HEK293 (cell line): ENCODE results near the gene TSPAN1.

Source experiments
- CTCF ChIA-PET: fragments of 350-600 bp; formaldehyde crosslinking; extraction: SDS; loops from one replicate; lab custom pipeline; 2021; ENCODE audit warnings: antibody characterized with exemption; lab: Yijun Ruan, JAX
- POLR2A ChIA-PET: fragments of 300-600 bp; formaldehyde crosslinking; extraction: SDS; loops from one replicate; lab custom pipeline; 2020; ENCODE audit warnings: antibody characterized with exemption, inconsistent platforms; lab: Yijun Ruan, JAX
- H3K27ac ChIP-seq: fragments of 200-500 bp; sonication (Bioruptor generic); 2 replicates; pipeline ENCODE4 v1.5.1; 2014; ENCODE audit warnings: low read depth, low read length, control low read depth, inconsistent platforms; ENCODE audit errors: extremely low read depth
- H3K36me3 ChIP-seq, 2 experiments: fragments of 200-500 bp in 1 of 2; sonication (Bioruptor generic) in 1 of 2; 1 replicate in 1 of 2; 2 replicates in 1 of 2; pipeline ENCODE4 v1.5.1; 2014 to 2017; ENCODE audit warnings: inconsistent platforms in 2 of 2, low read length in 2 of 2; ENCODE audit not compliant: control insufficient read depth in 2 of 2, insufficient read depth in 1 of 2
- H3K4me1 ChIP-seq: fragments of 200-500 bp; sonication (Bioruptor generic); 2 replicates; pipeline ENCODE4 v1.5.1; 2014; ENCODE audit warnings: mild to moderate bottlenecking, low read length, inconsistent platforms; ENCODE audit not compliant: control insufficient read depth, insufficient read depth
- H3K4me3 ChIP-seq: 2 replicates; pipeline ENCODE4 v1.5.1; 2011; ENCODE audit warnings: low read depth, mild to moderate bottlenecking, control low read depth, low read length, moderate library complexity
- H3K9me3 ChIP-seq: fragments of 200-500 bp; sonication (Bioruptor generic); 2 replicates; pipeline ENCODE4 v1.5.1; 2014; ENCODE audit warnings: low read depth, low read length, inconsistent platforms; ENCODE audit not compliant: control insufficient read depth, insufficient read depth
- IKZF3 ChIP-seq: fragments of 450-650 bp; IDR thresholded peaks from 2 replicates; pipeline ENCODE4 v1.5.0; 2018; ENCODE audit warnings: missing biosample characterization, mild to moderate bottlenecking, missing genetic modification characterization, moderate library complexity
- MZF1 ChIP-seq: fragments of 450-650 bp; formaldehyde crosslinking; IDR thresholded peaks from 2 replicates; pipeline ENCODE4 v1.5.1; 2017; ENCODE audit warnings: missing biosample characterization, missing genetic modification characterization, borderline replicate concordance
- SCRT2 ChIP-seq: fragments of 450-650 bp; formaldehyde crosslinking; IDR thresholded peaks from 2 replicates; pipeline ENCODE4 v1.5.1; 2016; ENCODE audit warnings: missing biosample characterization, missing genetic modification characterization
- SP7 ChIP-seq: fragments of 450-650 bp; formaldehyde crosslinking; IDR thresholded peaks from 2 replicates; pipeline ENCODE4 v1.5.1; 2016; ENCODE audit warnings: missing biosample characterization, missing genetic modification characterization
- ZFP37 ChIP-seq: fragments of 450-650 bp; formaldehyde crosslinking; IDR thresholded peaks from 2 replicates; pipeline ENCODE4 v1.5.1; 2016; ENCODE audit warnings: missing biosample characterization, missing genetic modification characterization
- ZNF121 ChIP-seq: fragments of 450-650 bp; formaldehyde crosslinking; IDR thresholded peaks from 2 replicates; pipeline ENCODE4 v1.5.1; 2016; ENCODE audit warnings: missing biosample characterization, missing genetic modification characterization
- ZNF184 ChIP-seq: fragments of 450-650 bp; IDR thresholded peaks from 2 replicates; pipeline ENCODE4 v1.5.1; 2018; ENCODE audit warnings: missing biosample characterization, mild to moderate bottlenecking, missing genetic modification characterization
- ZNF335 ChIP-seq: fragments of 450-650 bp; formaldehyde crosslinking; conservative IDR thresholded peaks from 2 replicates; pipeline ENCODE4 v1.5.1; 2016; ENCODE audit warnings: missing biosample characterization, missing genetic modification characterization
- ZNF37A ChIP-seq: fragments of 450-650 bp; IDR thresholded peaks from 2 replicates; pipeline ENCODE4 v1.5.1; 2018; ENCODE audit warnings: missing biosample characterization, missing genetic modification characterization
- ZNF394 ChIP-seq: fragments of 450-650 bp; formaldehyde crosslinking; IDR thresholded peaks from 2 replicates; pipeline ENCODE4 v1.5.1; 2016; ENCODE audit warnings: missing biosample characterization, missing genetic modification characterization, mild to moderate bottlenecking, moderate library complexity, borderline replicate concordance
- ZNF433 ChIP-seq: fragments of 450-650 bp; formaldehyde crosslinking; IDR thresholded peaks from 2 replicates; pipeline ENCODE4 v1.5.1; 2016; ENCODE audit warnings: missing biosample characterization, missing genetic modification characterization, low read depth
- ZNF561 ChIP-seq: fragments of 450-650 bp; IDR thresholded peaks from 2 replicates; pipeline ENCODE4 v1.5.1; 2018; ENCODE audit warnings: missing biosample characterization, missing genetic modification characterization, borderline replicate concordance
- ZNF600 ChIP-seq: fragments of 450-650 bp; formaldehyde crosslinking; IDR thresholded peaks from 2 replicates; pipeline ENCODE4 v1.5.1; 2016; ENCODE audit warnings: missing biosample characterization, missing genetic modification characterization
- ZNF629 ChIP-seq: fragments of 450-650 bp; formaldehyde crosslinking; IDR thresholded peaks from 2 replicates; pipeline ENCODE4 v1.5.1; 2017; ENCODE audit warnings: missing biosample characterization, missing genetic modification characterization
- ZNF664 ChIP-seq: fragments of 450-650 bp; formaldehyde crosslinking; IDR thresholded peaks from 2 replicates; pipeline ENCODE4 v1.5.1; 2016; ENCODE audit warnings: missing biosample characterization, missing genetic modification characterization
- ZNF677 ChIP-seq: fragments of 450-650 bp; IDR thresholded peaks from 2 replicates; pipeline ENCODE4 v1.5.0; 2018; ENCODE audit warnings: missing biosample characterization, mild to moderate bottlenecking, missing genetic modification characterization, moderate library complexity
- ZNF707 ChIP-seq: fragments of 450-650 bp; formaldehyde crosslinking; IDR thresholded peaks from 2 replicates; pipeline ENCODE4 v1.5.1; 2016; ENCODE audit warnings: missing biosample characterization, missing genetic modification characterization
- ZNF837 ChIP-seq: fragments of 450-650 bp; formaldehyde crosslinking; IDR thresholded peaks from 2 replicates; pipeline ENCODE4 v1.5.1; 2016; ENCODE audit warnings: missing biosample characterization, missing genetic modification characterization
- ZNF843 ChIP-seq: fragments of 450-650 bp; formaldehyde crosslinking; IDR thresholded peaks from 2 replicates; pipeline ENCODE4 v1.5.1; 2016; ENCODE audit warnings: missing biosample characterization, missing genetic modification characterization
- ZXDB ChIP-seq: fragments of 450-650 bp; formaldehyde crosslinking; IDR thresholded peaks from 2 replicates; pipeline ENCODE4 v1.5.1; 2016; ENCODE audit warnings: missing biosample characterization, missing genetic modification characterization
- TF ChIP-seq, protein P1 (sequence below): fragments of 450-650 bp; formaldehyde crosslinking; IDR thresholded peaks from 2 replicates; pipeline ENCODE4 v1.5.1; 2016; ENCODE audit warnings: missing biosample characterization, missing genetic modification characterization
- TF ChIP-seq, protein P2 (sequence below): sonication (generic); formaldehyde crosslinking; IDR thresholded peaks from 2 replicates; pipeline ENCODE4 v1.8.1; 2022; ENCODE audit warnings: mild to moderate bottlenecking, moderate library complexity, missing genetic modification reagents
- TF ChIP-seq, protein P3 (sequence below): fragments of 450-650 bp; formaldehyde crosslinking; IDR thresholded peaks from 2 replicates; pipeline ENCODE4 v1.5.1; 2017; ENCODE audit warnings: missing biosample characterization, missing genetic modification characterization
- TF ChIP-seq, protein P4 (sequence below): fragments of 450-650 bp; formaldehyde crosslinking; IDR thresholded peaks from 2 replicates; pipeline ENCODE4 v1.5.1; 2017; ENCODE audit warnings: missing biosample characterization, mild to moderate bottlenecking, missing genetic modification characterization, moderate library complexity
- TF ChIP-seq, protein P5 (sequence below): fragments of 450-650 bp; formaldehyde crosslinking; IDR thresholded peaks from 2 replicates; pipeline ENCODE4 v1.5.1; 2016; ENCODE audit warnings: missing biosample characterization, missing genetic modification characterization
- TF ChIP-seq, protein P6 (sequence below): fragments of 450-650 bp; formaldehyde crosslinking; IDR thresholded peaks from 2 replicates; pipeline ENCODE4 v1.5.1; 2016; ENCODE audit warnings: missing biosample characterization, missing genetic modification characterization, borderline replicate concordance

TSPAN1 gene

DNA sequence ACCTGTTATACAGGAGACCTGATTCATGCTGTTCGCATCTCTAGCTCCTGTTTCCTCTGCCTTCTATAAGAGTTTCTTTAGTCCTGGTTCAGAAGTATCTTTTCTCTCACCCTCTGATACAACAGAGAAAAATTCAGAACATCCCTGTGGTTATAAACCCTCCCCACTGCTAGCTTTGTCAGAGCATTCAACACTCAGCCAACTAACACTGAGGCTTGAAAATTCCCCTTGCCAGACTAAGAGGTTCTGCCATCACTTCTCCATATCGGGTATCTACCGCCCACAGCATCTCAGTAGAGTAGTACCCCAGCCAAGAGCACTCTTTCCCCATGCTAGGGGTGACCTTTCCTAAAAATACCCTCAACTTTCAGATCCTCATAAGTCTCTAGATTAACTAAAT is 22.9 kb upstream of the TSPAN1 start (continued):
- TF ChIP-seq ZNF335 (tag by site-specific recombination) (no peak), ZNF664 (tag by site-specific recombination) (no peak), ZNF121 (no peak), ZNF629 (no peak), IKZF3 (no peak), ZNF677 (no peak), ZNF394 (tag by site-specific recombination) (no peak), ZNF184 (tag by site-specific recombination) (no peak), ZNF561 (tag by site-specific recombination) (no peak), ZNF600 (tag by site-specific recombination) (no peak)
- TF ChIP-seq, protein P1, sequence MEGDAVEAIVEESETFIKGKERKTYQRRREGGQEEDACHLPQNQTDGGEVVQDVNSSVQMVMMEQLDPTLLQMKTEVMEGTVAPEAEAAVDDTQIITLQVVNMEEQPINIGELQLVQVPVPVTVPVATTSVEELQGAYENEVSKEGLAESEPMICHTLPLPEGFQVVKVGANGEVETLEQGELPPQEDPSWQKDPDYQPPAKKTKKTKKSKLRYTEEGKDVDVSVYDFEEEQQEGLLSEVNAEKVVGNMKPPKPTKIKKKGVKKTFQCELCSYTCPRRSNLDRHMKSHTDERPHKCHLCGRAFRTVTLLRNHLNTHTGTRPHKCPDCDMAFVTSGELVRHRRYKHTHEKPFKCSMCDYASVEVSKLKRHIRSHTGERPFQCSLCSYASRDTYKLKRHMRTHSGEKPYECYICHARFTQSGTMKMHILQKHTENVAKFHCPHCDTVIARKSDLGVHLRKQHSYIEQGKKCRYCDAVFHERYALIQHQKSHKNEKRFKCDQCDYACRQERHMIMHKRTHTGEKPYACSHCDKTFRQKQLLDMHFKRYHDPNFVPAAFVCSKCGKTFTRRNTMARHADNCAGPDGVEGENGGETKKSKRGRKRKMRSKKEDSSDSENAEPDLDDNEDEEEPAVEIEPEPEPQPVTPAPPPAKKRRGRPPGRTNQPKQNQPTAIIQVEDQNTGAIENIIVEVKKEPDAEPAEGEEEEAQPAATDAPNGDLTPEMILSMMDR (tag by site-specific recombination), result no peak
- TF ChIP-seq, protein P2, sequence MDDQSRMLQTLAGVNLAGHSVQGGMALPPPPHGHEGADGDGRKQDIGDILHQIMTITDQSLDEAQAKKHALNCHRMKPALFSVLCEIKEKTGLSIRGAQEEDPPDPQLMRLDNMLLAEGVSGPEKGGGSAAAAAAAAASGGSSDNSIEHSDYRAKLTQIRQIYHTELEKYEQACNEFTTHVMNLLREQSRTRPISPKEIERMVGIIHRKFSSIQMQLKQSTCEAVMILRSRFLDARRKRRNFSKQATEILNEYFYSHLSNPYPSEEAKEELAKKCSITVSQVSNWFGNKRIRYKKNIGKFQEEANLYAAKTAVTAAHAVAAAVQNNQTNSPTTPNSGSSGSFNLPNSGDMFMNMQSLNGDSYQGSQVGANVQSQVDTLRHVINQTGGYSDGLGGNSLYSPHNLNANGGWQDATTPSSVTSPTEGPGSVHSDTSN (CRISPR knock-in tag), result no peak
- TF ChIP-seq, protein P3, sequence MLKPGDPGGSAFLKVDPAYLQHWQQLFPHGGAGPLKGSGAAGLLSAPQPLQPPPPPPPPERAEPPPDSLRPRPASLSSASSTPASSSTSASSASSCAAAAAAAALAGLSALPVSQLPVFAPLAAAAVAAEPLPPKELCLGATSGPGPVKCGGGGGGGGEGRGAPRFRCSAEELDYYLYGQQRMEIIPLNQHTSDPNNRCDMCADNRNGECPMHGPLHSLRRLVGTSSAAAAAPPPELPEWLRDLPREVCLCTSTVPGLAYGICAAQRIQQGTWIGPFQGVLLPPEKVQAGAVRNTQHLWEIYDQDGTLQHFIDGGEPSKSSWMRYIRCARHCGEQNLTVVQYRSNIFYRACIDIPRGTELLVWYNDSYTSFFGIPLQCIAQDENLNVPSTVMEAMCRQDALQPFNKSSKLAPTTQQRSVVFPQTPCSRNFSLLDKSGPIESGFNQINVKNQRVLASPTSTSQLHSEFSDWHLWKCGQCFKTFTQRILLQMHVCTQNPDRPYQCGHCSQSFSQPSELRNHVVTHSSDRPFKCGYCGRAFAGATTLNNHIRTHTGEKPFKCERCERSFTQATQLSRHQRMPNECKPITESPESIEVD, result no peak
- TF ChIP-seq, protein P4, sequence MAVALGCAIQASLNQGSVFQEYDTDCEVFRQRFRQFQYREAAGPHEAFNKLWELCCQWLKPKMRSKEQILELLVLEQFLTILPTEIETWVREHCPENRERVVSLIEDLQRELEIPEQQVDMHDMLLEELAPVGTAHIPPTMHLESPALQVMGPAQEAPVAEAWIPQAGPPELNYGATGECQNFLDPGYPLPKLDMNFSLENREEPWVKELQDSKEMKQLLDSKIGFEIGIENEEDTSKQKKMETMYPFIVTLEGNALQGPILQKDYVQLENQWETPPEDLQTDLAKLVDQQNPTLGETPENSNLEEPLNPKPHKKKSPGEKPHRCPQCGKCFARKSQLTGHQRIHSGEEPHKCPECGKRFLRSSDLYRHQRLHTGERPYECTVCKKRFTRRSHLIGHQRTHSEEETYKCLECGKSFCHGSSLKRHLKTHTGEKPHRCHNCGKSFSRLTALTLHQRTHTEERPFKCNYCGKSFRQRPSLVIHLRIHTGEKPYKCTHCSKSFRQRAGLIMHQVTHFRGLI, result no peak

DNA sequence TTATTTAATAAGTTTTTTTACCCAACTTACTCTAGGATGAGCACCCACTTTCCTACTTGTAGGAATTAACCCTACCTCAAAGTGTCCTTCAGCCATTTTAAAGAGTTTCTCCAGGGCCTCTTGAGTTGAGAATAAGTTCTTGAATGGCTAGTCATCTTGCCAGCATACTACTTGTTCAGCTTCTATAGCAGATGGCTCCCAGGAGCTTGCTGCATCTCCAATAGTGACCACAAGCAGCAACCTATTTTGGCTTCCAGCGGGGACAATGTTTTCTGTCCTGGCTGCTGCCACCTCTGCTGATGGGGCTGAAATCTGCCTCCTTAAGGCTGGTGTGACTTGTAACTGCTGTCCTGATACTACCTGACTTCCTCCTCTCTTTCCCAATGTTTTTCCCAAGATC is 21.7 kb upstream of the TSPAN1 start:
- ChIA-PET POLR2A (interaction anchor here (2.1 kb wide), 1 partner anchor 21 kb away, joined by 6 read pairs; the partner anchor contains the start of gene PIK3R3), CTCF (interaction anchor here (0.5 kb wide), 1 partner anchor 120 kb away, joined by 4 read pairs; no protein-coding TSS in a partner anchor)
- Histone ChIP-seq H3K4me1 (no peaks in the 10 kb centered on the region), H3K4me3 (no peak overlapping the region), H3K27ac (no peak overlapping the region), H3K36me3 (no peaks in the 10 kb centered on the region), H3K9me3 (no peaks in the 10 kb centered on the region)
- TF ChIP-seq, protein P5, sequence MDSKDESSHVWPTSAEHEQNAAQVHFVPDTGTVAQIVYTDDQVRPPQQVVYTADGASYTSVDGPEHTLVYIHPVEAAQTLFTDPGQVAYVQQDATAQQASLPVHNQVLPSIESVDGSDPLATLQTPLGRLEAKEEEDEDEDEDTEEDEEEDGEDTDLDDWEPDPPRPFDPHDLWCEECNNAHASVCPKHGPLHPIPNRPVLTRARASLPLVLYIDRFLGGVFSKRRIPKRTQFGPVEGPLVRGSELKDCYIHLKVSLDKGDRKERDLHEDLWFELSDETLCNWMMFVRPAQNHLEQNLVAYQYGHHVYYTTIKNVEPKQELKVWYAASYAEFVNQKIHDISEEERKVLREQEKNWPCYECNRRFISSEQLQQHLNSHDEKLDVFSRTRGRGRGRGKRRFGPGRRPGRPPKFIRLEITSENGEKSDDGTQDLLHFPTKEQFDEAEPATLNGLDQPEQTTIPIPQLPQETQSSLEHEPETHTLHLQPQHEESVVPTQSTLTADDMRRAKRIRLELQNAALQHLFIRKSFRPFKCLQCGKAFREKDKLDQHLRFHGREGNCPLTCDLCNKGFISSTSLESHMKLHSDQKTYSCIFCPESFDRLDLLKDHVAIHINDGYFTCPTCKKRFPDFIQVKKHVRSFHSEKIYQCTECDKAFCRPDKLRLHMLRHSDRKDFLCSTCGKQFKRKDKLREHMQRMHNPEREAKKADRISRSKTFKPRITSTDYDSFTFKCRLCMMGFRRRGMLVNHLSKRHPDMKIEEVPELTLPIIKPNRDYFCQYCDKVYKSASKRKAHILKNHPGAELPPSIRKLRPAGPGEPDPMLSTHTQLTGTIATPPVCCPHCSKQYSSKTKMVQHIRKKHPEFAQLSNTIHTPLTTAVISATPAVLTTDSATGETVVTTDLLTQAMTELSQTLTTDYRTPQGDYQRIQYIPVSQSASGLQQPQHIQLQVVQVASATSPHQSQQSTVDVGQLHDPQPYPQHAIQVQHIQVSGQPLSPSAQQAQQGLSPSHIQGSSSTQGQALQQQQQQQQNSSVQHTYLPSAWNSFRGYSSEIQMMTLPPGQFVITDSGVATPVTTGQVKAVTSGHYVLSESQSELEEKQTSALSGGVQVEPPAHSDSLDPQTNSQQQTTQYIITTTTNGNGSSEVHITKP (tag by site-specific recombination), result no peak
- no peak for TF ChIP-seq ZNF37A
- no peak for TF ChIP-seq ZNF843 (tag by site-specific recombination)
- TF ChIP-seq, protein P2 (CRISPR knock-in tag), result no peak
- TF ChIP-seq ZFP37 (tag by site-specific recombination), result no peak
- TF ChIP-seq ZXDB (tag by site-specific recombination), result no peak
- no peak for TF ChIP-seq MZF1 (tag by site-specific recombination)
- TF ChIP-seq ZNF707 (tag by site-specific recombination), result no peak
- no peak for TF ChIP-seq ZNF433 (tag by site-specific recombination)
- no peak for TF ChIP-seq SP7 (tag by site-specific recombination)
- no peak for TF ChIP-seq ZNF837 (tag by site-specific recombination)
- TF ChIP-seq SCRT2 (tag by site-specific recombination), result no peak
- TF ChIP-seq, protein P6, sequence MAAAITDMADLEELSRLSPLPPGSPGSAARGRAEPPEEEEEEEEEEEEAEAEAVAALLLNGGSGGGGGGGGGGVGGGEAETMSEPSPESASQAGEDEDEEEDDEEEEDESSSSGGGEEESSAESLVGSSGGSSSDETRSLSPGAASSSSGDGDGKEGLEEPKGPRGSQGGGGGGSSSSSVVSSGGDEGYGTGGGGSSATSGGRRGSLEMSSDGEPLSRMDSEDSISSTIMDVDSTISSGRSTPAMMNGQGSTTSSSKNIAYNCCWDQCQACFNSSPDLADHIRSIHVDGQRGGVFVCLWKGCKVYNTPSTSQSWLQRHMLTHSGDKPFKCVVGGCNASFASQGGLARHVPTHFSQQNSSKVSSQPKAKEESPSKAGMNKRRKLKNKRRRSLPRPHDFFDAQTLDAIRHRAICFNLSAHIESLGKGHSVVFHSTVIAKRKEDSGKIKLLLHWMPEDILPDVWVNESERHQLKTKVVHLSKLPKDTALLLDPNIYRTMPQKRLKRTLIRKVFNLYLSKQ (tag by site-specific recombination), result no peak
